Activated naive CD4-positive, alpha-beta T cell treated with anti-CD3 and anti-CD28 coated beads, Interleukin-2, amount 50 U/mL, for 72 hours (primary cell): ENCODE data around the gene CLASP1. TPM values are rescaled to one million over a fixed set of nuclear protein-coding genes. Genes with fewer than 3 reads are reported as not detected.
A peak's percentile ranks its signal among the peaks of the same experiment; 100 is the strongest.
"Not testable (repeated sequence)": the region's sequence is repeated elsewhere in the genome, so short reads cannot be mapped to it uniquely, and the experiment has no call there.

Experiments used
- ATAC-seq, 2 donors: fragments of 150-1000 bp; cut with Tn5 transposase; 2 replicates each; pipeline ENCODE4 v1.10.0; 2021; ENCODE audit warnings: mild to moderate bottlenecking in 2 of 2, moderate library complexity in 2 of 2
- DNase-seq, 2 donors: peaks; one replicate each; pipeline ENCODE4 v3.0.0; 2021 to 2022; ENCODE audit warnings: low spot score in 2 of 2
- H3K27ac Mint-ChIP-seq, 2 donors: one replicate each; pipeline ENCODE4 v1.8.0; 2022; ENCODE audit warnings: mild to moderate bottlenecking in 2 of 2, mixed read lengths in 2 of 2
- H3K36me3 Mint-ChIP-seq, 2 donors: one replicate each; pipeline ENCODE4 v1.8.0; 2022; ENCODE audit warnings: mixed read lengths in 2 of 2
- H3K9me3 Mint-ChIP-seq, 2 donors: one replicate each; pipeline ENCODE4 v1.8.0; 2022; ENCODE audit warnings: mixed read lengths in 2 of 2
- total RNA-seq, 2 donors: library from RNA; stranded (reverse); gene quantifications; one replicate each; pipeline ENCODE4 v1.2.3, GENCODE V29; 2022

Gene CLASP1
- total RNA-seq, 2 donors from 2014 or later: 82.3 to 98.6 TPM

DNA sequence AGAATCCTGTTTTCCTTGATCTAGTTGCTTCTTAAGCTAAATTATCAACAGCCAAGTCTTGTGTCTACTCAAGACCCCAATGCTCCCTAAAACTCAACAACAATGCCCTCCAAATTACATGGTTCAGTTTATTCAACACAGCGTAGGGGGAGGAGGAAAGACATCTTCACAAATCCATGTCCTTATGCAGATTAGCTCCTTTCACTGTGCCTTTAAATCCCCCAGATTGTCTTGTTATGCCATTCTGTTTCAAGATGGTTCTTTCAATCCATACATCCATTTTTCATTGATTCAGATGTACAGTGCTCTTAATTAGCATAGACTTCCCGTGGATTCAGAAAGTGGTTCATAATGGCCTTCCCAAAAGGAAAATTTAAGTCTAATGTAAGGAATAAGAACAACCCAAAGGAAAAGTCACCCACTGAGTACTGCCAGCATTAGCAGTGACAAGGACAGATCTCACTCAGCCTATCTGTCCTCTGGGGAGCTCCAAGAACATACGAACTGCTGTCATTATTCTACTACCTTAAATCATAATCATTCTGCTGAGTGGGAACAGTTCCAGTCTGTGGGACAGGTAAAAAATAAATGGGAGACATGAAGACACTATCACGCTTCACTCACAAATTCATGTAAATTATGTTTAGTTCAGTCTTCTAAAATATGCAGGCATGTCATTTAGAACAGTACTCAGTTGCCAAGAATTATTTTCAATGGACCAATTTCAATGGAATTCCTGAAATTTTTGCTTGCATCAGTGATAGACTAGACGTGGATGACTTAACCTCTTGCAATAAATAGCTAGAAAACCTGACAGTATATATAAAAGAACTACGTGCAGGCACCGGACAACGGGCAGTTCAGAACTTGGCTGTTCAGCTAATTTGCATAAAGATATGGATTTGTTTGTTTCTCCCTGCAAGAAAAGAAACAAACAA, 177.5 kb downstream of the CLASP1 start:
- DNase-seq: no peak
- no peaks in the 10 kb centered on the region for H3K9me3 Mint-ChIP-seq
- H3K36me3 Mint-ChIP-seq: peaks cover 28 to 39% of the 10 kb centered on the region in 2 donors
- ATAC-seq: no peak
- no peak overlapping the region for H3K27ac Mint-ChIP-seq

DNA sequence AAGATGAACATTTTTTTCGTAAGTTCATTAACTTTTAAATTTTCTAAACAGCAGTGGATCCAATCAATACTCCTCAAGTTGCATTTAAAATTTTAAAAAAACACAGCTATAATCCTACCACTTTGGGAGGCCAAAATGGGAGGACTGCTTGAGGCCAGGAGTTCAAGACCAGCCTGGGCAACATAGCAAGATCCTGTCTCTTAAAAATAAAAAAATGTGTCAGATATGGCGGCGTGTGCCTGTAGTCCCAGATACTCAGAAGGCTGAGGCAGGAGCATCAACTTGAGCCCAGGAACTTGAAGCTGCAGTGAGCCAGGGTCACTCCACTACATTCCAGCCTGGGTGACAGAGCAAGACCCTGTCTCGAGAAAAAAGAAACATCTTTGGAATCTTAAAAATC, 178.3 kb downstream of the CLASP1 start:
- no peak overlapping the region for H3K27ac Mint-ChIP-seq
- ATAC-seq: no peak
- H3K9me3 Mint-ChIP-seq: no peaks in the 10 kb centered on the region
- DNase-seq: no peak
- H3K36me3 Mint-ChIP-seq: peaks cover 36 to 39% of the 10 kb centered on the region in 2 donors

DNA sequence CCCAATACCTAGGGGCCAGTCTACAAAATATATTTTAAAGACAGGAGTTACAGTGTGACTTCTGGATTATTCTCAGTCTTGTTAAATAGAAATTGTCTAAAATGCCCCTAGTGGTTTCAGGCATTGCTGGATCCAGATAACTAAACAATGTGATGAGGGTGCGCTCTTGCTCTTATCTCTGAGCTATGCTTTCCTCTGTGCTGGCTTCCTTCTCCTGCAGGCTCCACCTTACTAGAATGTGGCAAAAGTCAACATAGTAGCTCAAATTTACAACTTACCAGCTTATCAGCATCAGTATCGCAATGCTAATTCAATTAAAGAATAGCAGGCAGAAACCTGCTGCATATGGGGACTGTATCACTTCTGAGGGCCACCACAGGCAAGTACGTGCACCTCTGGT, 179.9 kb downstream of the CLASP1 start:
- H3K9me3 Mint-ChIP-seq: no peaks in the 10 kb centered on the region
- peak overlapping the region; percentile 35 to 77 for H3K27ac Mint-ChIP-seq
- DNase-seq (no peak), ATAC-seq (no peak)
- peaks cover 36 to 39% of the 10 kb centered on the region in 2 donors for H3K36me3 Mint-ChIP-seq

DNA sequence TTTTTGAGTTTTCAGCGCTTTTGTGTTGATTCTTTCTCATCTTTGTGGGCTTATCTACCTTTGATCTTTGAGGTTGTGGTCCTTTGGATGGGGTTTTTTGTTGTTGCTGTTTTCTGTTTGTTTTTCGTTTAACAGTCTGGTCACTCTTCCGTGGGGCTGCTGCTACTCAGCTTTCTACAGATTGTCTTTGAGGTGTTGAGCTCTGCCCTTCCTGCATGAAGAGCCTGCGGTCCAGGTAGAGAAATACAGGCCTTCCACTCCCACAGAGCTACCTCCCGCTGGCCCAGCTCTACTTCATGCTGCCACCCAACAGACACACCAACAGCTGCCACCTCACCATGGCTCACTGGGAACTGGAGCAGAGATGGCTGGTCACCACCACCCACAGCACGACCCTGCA, 180.3 kb downstream of the CLASP1 start:
- Mint-ChIP-seq H3K27ac (peak overlapping the region; percentile 35 to 77), H3K36me3 (peaks cover 36 to 39% of the 10 kb centered on the region in 2 donors), H3K9me3 (no peaks in the 10 kb centered on the region)
- ATAC-seq: no peak
- no peak for DNase-seq

DNA sequence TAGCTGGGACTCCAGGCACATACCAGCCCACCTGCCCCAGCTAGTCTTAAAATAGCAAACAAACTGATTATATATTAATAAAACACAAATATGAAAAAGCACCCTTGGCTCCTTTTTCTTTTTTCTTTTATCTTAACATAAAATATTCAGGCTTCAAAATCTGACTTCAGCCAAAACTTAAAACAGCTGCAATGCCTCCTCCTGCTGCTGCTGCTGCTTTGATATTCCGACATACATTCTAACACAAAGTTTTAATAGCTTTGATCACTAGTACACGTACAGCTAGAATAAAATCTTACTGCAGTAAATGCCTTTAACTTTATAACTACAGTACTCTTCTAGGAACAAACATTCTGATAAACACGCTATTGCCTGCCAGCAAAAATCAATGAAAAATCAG, 190.0 kb downstream of the CLASP1 start:
- Mint-ChIP-seq H3K9me3 (no peaks in the 10 kb centered on the region), H3K27ac (peak overlapping the region in 1 of 2 donors; percentile 20), H3K36me3 (peaks cover 8 to 10% of the 10 kb centered on the region in 2 donors)
- no peak for DNase-seq
- ATAC-seq: no peak

DNA sequence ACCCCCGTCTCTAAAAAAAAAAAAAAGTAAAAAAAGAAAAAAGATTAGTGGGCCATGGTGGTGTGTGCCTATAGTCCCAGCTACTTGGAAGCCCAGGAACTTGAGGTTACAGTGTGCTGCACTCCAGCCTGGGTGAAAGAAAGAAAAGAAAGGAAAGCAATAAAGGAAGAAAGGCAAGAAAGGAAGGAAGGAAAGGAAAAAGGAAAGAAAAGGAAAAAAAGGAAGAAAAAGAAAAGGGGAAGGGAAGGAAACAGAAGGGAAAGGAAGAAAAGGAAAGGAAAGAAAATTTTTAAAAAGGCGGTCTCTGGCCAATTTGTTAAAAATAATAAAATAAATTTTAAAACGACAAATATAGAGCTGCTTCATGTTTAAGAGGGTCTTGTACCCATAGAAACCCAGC, 192.9 kb downstream of the CLASP1 start:
- H3K27ac Mint-ChIP-seq: peak overlapping the region in 1 of 2 donors; percentile 2
- DNase-seq: no peak
- H3K36me3 Mint-ChIP-seq: peaks cover 10 to 11% of the 10 kb centered on the region in 2 donors
- ATAC-seq: no peak
- no peaks in the 10 kb centered on the region for H3K9me3 Mint-ChIP-seq

DNA sequence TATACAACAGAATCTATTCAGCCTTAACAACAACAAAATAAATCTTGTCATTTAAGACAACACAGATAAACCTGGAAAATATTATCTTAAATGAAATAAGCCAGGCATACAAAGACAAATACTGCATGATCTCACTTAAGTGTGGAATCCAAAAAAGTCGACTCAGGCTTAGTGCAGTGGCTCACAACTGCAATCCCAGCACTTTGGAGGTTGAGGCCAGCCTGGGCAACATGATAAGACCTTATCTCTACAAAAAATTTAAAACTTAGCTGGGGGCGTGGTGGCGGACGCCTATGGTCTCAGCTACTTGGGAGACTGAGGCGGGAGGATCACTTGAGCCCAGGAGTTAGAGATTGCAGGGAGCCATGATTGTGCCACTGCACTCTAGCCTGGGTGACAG, 193.8 kb downstream of the CLASP1 start:
- Mint-ChIP-seq H3K9me3 (no peaks in the 10 kb centered on the region), H3K27ac (peak overlapping the region in 1 of 2 donors; percentile 78), H3K36me3 (peaks cover 10 to 17% of the 10 kb centered on the region in 2 donors)
- DNase-seq (no peak), ATAC-seq (no peak)

DNA sequence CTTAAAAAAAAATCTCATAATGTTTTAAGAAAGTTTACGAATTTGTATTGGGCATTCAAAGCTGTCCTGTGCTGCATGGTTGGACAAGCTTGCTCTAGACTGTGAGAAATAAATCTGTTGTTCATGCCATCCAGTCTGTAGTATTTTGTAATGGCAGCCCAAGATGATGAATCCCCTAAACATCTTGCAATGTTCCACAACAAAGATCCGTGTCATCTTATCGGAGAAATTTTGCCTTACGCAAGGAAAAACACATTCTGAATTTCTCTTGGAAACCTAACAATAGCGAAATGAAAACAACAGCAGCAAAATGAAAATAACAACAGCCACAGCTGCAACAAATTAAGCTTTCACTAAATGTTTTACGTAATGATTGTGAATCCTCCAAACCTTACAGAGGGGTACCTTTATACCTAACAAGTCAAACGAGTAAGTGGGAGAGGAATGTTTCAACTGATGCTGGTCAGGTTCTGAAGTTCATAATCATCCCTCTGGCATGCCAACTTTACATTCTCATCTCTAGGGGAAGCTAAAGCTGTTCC, 194.6 kb downstream of the CLASP1 start:
- no peaks in the 10 kb centered on the region for H3K9me3 Mint-ChIP-seq
- ATAC-seq: no peak
- no peak overlapping the region for H3K27ac Mint-ChIP-seq
- no peak for DNase-seq
- peaks cover 12 to 19% of the 10 kb centered on the region in 2 donors for H3K36me3 Mint-ChIP-seq

DNA sequence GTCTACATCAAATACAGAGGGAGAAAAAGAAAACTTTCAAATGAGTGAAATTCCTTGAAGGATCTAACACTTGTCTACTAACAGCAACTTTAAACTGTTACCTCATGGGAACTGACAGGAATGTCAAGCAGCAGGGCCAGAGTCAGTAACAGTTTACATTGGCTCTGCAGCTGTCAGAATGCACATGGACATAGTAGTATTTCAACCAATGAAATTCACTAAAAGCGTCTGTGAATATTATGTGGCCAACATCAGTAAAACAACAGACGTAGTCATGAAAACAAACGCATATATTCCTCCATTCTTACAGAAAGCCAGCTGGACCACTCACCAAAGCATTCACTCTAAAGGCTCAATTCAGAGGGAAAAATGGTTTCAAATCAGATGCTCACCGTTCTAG, 197.9 kb downstream of the CLASP1 start:
- no peak for ATAC-seq
- H3K9me3 Mint-ChIP-seq: no peaks in the 10 kb centered on the region
- peak overlapping the region in 1 of 2 donors; percentile 6 for H3K27ac Mint-ChIP-seq
- no peak for DNase-seq
- peaks cover 22 to 32% of the 10 kb centered on the region in 2 donors for H3K36me3 Mint-ChIP-seq

DNA sequence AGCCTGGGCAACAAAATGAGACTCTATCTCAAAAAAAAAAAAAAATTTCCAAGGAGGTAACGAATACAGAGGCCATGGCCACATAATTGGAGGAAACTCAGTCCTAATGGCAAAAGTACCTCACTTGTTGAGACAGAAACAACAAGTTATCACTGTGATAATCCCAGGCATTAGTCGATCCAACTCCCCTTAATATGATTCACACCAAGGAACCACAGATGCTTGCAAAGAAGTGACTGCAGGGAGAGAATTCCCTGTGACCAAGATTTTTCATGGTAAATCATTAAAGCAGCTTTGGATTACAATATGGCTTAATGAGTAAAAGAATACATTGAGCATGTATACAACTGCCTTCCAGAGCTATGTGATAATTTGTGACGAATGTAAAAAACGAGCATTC, 199.0 kb downstream of the CLASP1 start:
- no peak for DNase-seq
- H3K36me3 Mint-ChIP-seq: peaks cover 27 to 29% of the 10 kb centered on the region in 2 donors
- no peak overlapping the region for H3K27ac Mint-ChIP-seq
- ATAC-seq: no peak
- H3K9me3 Mint-ChIP-seq: no peaks in the 10 kb centered on the region

DNA sequence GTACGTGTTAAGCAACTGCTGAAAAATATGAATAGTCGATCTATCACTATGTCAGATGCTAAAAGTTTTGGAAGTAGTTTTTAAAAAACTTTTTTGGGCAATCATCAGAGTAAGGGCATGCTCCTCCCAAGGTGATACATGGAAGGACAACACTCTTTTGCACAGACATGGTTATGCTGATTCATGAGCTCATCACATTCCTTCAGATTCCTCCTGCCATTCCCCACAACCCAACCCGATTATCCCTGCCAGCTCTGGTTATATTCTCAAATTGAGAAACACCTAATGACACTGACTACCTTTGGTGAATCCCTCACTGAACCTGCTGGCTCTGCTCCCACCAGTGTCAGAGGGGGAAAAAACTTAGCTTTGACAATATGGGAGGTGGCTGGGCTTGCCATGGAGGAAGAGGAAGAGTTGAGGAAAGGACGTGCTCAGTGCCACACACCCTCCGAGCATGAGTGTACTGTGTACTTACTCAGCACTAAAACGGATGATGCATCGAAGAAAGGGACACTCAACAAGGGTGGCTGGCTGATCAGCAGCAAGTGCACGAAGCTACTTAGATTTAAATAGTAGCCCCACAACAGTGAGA, 202.5 kb downstream of the CLASP1 start:
- H3K36me3 Mint-ChIP-seq: peaks cover 41 to 42% of the 10 kb centered on the region in 2 donors
- DNase-seq (no peak), ATAC-seq (no peak)
- peak overlapping the region in 1 of 2 donors; percentile 46 for H3K27ac Mint-ChIP-seq
- H3K9me3 Mint-ChIP-seq: no peaks in the 10 kb centered on the region

DNA sequence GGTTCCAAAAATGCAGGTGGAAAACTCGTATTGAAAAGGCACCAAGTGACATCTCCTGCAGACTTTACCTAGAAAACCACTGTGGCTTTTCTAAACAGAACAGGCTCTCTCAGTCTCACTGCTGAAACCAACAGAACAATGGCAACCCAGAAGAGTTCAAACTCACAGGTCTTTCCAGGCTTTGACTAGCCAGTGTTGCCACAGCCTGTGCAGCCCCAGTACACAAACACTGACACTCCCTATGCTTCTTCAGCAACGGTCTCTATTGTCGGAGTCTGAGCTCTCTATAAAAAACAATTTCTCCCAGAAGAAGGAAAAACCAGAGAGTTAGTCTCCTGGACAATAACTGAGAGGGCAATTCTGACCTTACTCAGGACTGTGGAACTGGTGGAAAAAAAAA, 206.4 kb downstream of the CLASP1 start:
- ATAC-seq (no peak), DNase-seq (no peak)
- Mint-ChIP-seq H3K9me3 (no peaks in the 10 kb centered on the region), H3K36me3 (peaks cover 34 to 51% of the 10 kb centered on the region in 2 donors), H3K27ac (peak overlapping the region in 1 of 2 donors; percentile 51)

DNA sequence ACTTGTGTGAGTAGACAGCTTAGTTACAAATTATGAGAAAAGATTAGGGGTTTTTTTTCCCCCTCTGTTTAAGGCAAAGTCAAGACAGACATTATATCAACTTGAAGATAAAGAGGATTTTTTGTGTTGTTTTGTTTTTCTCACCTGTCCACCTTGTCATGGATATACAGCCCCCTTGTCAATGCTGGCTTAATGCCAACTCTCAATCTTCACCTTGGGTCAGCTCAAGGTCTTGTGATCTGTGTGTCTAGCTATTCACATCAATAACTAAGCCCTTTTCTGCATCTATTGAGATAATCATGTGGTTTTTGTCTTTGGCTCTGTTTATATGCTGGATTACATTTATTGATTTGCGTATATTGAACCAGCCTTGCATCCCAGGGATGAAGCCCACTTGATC, 211.0 kb downstream of the CLASP1 start:
- peaks cover 18 to 24% of the 10 kb centered on the region in 2 donors for H3K36me3 Mint-ChIP-seq
- H3K27ac Mint-ChIP-seq, H3K9me3 Mint-ChIP-seq, DNase-seq, ATAC-seq: not testable (repeated sequence)

DNA sequence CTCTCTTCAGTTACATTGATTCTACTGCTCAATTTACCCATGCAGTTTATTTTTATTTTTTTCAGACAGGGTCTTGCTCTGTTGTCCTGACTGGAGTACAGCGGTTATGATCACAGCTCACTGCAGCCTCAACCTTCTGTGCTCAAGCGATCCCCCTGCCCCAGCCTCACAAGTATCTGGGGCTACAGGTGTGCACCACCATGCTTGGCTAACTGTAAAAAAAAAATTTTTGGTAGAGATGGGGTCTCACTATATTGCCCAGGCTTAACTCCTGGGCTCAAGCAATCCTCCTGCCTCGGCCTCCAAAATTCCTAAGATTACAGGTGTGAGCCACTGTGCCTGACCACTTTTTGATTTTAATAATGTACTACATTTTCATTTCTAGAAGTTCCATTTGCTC, 212.3 kb downstream of the CLASP1 start:
- ATAC-seq: no peak
- Mint-ChIP-seq H3K36me3 (peaks cover 15 to 20% of the 10 kb centered on the region in 2 donors), H3K27ac (no peak overlapping the region), H3K9me3 (no peaks in the 10 kb centered on the region)
- no peak for DNase-seq

DNA sequence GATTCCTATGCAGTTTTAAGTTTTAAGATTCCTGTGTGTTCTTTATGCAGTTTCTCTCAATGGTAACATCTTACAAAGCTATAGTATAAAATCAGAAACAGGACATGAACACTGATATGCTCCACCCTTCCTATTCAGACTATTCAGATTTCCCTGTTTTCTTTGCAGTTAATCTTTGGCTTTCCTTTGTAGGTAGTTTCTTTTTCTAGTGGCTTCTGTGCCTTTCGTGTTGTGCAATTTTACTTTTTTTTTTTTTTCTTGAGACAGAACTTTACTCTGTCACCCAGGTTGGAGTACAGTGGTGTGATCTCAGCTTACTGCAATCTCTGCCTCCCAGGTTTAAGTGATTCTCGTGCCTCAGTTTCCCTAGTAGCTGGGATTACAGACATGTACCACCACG, 213.5 kb downstream of the CLASP1 start:
- Mint-ChIP-seq H3K36me3 (peaks cover 14 to 15% of the 10 kb centered on the region in 2 donors), H3K27ac (no peak overlapping the region), H3K9me3 (no peaks in the 10 kb centered on the region)
- ATAC-seq: no peak
- no peak for DNase-seq

DNA sequence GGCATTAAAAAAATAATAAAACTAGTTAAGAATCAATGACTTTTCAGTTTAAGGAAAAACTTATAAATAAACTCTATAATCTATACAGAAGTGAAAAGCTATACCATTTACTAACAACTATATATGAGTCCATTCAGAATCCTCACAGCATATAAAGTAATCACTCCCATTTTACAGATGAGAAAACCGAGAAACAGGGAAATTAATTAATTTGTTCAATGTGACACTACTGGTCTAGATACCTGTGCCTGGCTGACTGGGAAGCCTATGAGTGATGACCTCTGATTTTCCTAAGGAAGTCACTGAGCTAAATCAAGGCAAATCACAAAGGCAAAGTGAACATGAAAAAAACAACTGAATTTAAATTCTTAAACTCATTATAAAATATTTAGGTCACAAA, 218.0 kb downstream of the CLASP1 start:
- ATAC-seq: no peak
- Mint-ChIP-seq H3K27ac (no peak overlapping the region), H3K9me3 (no peaks in the 10 kb centered on the region), H3K36me3 (peaks cover 10 to 13% of the 10 kb centered on the region in 2 donors)
- DNase-seq: no peak

DNA sequence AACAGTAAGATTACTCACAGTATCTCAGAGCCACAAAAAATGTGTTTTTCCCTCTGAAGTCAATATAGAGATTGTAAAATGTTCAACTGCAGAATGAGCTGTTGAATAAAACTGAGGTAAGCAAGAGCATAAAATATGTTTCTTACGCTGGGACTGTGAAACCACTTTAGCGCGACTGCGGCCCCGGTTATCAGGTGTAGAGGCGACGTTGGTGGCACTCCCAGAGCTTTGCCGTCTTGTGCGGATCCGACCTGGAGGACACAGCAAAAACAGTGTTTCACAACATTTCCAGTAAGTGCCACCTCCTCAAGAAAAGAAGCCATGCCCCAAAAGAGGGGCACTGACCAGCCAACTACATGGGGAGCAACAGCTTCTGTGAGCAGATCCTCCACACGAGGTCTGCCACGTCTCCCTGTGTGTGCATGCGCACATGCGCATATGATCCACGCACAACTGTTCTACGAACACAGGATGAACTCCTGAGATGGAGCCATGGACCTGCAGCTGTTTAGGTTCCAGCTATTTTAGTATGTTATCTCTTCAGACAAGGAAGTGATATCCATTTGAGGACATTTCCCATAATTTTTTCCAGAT, 219.2 kb downstream of the CLASP1 start:
- peaks cover 10 to 13% of the 10 kb centered on the region in 2 donors for H3K36me3 Mint-ChIP-seq
- DNase-seq: no peak
- no peaks in the 10 kb centered on the region for H3K9me3 Mint-ChIP-seq
- no peak overlapping the region for H3K27ac Mint-ChIP-seq
- no peak for ATAC-seq
